H1 (cell line): ENCODE results near the gene SULT2B1. TPM values are rescaled to one million over a fixed set of nuclear protein-coding genes. Genes with fewer than 3 reads are reported as not detected.

Source experiments
- HDAC6 ChIP-seq: IDR thresholded peaks from one replicate; pipeline ENCODE4 v1.7.1; 2012; ENCODE audit warnings: low read depth, mild to moderate bottlenecking, inconsistent platforms, low read length, moderate library complexity
- NANOG ChIP-seq: IDR thresholded peaks from 2 replicates; pipeline ENCODE4 v1.6.1; 2011; ENCODE audit warnings: low read length, low read depth, mild to moderate bottlenecking, inconsistent platforms; ENCODE audit not compliant: insufficient read depth, poor library complexity, severe bottlenecking
- polyA plus RNA-seq, 7 experiments: library from polyadenylated mRNA; depleted of rRNA in 3 of 7; stranded (reverse) in 5 of 7; unstranded in 2 of 7; fragments of >200 nt in 5 of 7; fragments of 200-250 nt in 2 of 7; gene quantifications; 1 replicate in 5 of 7; 2 replicates in 1 of 7; 4 replicates in 1 of 7; pipeline versions ENCODE4 v1.2.1 to v1.2.3, GENCODE V29; 2011 to 2013; ENCODE audit warnings: missing spikeins in 2 of 7, mixed read lengths in 2 of 7
- total RNA-seq: library from RNA; stranded (reverse); fragmentation: NEBNext Ultra II Directional; extraction: Animal tissue kit (Norgen Biotek cat#: 25700); gene quantifications from 2 replicates; pipeline ENCODE4 v1.2.1, GENCODE V29; 2021
- TF ChIP-seq, protein P1 (sequence below): fragments of 300-600 bp; sonication (generic); IDR thresholded peaks from 2 replicates; pipeline ENCODE4 v1.7.1; 2012; ENCODE audit warnings: low read length, moderate library complexity, mild to moderate bottlenecking, inconsistent platforms; ENCODE audit not compliant: insufficient replicate concordance

The SULT2B1 gene
- total and polyA plus RNA-seq, 2 of the 8 experiments (the other 6 are each of a cell fraction or from before 2014, with no cell fraction given) = 1.5 to 2.6 TPM

DNA sequence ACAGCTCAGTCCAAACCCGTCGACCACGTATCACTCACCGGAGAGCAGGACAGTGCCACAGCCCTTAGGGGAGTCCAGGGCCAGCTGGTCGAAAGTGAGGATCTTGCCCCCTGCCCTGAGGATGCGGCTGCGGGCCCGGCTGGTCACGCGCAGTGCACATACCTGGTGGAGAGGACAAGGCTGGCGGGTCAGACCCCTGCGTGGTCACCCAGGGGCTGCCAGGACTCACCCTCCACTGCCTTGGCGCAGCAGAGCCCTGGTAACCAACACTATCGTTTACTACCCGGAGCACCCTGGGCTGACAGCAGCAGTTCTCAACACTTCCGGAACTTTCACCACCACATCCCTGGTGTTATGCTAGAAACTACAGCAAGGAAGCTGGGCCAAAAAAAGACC is 64.1 kb downstream of the SULT2B1 start (continued):
- TF ChIP-seq, protein P1, sequence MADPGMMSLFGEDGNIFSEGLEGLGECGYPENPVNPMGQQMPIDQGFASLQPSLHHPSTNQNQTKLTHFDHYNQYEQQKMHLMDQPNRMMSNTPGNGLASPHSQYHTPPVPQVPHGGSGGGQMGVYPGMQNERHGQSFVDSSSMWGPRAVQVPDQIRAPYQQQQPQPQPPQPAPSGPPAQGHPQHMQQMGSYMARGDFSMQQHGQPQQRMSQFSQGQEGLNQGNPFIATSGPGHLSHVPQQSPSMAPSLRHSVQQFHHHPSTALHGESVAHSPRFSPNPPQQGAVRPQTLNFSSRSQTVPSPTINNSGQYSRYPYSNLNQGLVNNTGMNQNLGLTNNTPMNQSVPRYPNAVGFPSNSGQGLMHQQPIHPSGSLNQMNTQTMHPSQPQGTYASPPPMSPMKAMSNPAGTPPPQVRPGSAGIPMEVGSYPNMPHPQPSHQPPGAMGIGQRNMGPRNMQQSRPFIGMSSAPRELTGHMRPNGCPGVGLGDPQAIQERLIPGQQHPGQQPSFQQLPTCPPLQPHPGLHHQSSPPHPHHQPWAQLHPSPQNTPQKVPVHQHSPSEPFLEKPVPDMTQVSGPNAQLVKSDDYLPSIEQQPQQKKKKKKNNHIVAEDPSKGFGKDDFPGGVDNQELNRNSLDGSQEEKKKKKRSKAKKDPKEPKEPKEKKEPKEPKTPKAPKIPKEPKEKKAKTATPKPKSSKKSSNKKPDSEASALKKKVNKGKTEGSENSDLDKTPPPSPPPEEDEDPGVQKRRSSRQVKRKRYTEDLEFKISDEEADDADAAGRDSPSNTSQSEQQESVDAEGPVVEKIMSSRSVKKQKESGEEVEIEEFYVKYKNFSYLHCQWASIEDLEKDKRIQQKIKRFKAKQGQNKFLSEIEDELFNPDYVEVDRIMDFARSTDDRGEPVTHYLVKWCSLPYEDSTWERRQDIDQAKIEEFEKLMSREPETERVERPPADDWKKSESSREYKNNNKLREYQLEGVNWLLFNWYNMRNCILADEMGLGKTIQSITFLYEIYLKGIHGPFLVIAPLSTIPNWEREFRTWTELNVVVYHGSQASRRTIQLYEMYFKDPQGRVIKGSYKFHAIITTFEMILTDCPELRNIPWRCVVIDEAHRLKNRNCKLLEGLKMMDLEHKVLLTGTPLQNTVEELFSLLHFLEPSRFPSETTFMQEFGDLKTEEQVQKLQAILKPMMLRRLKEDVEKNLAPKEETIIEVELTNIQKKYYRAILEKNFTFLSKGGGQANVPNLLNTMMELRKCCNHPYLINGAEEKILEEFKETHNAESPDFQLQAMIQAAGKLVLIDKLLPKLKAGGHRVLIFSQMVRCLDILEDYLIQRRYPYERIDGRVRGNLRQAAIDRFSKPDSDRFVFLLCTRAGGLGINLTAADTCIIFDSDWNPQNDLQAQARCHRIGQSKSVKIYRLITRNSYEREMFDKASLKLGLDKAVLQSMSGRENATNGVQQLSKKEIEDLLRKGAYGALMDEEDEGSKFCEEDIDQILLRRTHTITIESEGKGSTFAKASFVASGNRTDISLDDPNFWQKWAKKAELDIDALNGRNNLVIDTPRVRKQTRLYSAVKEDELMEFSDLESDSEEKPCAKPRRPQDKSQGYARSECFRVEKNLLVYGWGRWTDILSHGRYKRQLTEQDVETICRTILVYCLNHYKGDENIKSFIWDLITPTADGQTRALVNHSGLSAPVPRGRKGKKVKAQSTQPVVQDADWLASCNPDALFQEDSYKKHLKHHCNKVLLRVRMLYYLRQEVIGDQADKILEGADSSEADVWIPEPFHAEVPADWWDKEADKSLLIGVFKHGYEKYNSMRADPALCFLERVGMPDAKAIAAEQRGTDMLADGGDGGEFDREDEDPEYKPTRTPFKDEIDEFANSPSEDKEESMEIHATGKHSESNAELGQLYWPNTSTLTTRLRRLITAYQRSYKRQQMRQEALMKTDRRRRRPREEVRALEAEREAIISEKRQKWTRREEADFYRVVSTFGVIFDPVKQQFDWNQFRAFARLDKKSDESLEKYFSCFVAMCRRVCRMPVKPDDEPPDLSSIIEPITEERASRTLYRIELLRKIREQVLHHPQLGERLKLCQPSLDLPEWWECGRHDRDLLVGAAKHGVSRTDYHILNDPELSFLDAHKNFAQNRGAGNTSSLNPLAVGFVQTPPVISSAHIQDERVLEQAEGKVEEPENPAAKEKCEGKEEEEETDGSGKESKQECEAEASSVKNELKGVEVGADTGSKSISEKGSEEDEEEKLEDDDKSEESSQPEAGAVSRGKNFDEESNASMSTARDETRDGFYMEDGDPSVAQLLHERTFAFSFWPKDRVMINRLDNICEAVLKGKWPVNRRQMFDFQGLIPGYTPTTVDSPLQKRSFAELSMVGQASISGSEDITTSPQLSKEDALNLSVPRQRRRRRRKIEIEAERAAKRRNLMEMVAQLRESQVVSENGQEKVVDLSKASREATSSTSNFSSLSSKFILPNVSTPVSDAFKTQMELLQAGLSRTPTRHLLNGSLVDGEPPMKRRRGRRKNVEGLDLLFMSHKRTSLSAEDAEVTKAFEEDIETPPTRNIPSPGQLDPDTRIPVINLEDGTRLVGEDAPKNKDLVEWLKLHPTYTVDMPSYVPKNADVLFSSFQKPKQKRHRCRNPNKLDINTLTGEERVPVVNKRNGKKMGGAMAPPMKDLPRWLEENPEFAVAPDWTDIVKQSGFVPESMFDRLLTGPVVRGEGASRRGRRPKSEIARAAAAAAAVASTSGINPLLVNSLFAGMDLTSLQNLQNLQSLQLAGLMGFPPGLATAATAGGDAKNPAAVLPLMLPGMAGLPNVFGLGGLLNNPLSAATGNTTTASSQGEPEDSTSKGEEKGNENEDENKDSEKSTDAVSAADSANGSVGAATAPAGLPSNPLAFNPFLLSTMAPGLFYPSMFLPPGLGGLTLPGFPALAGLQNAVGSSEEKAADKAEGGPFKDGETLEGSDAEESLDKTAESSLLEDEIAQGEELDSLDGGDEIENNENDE = no peak
- no peak for TF ChIP-seq NANOG
- no peak for TF ChIP-seq HDAC6
- TF ChIP-seq, all 59 proteins: peak for 2
